Measurements from ENCODE around the gene NXPH3.
A peak's percentile ranks its signal among the peaks of the same experiment; 100 is the strongest.
"Not testable (repeated sequence)": the region's sequence is repeated elsewhere in the genome, so short reads cannot be mapped to it uniquely, and the experiment has no call there.

NXPH3 gene

GRCh38 chr17:49575679-49576087, at the start of gene NXPH3:
NXPH3 (plus strand) TSS chr17:49575871; CDS start chr17:49576220, 349 bp downstream.
- peak; percentile 33 to 62 for DNase-seq (ENCODE audit: low read depth in 1 of 2, low spot score in 1 of 2)

- DNase-seq (ENCODE audit: low read depth in 1 of 2, low spot score in 1 of 2) = no peak
These were observed 47.6 kb upstream of the NXPH3 start for GRCh38 chr17:49527927-49528651.

GRCh38 chr17:49528966-49529365, 46.7 kb upstream of the NXPH3 start:
- no peak for DNase-seq (ENCODE audit: low read depth in 1 of 2, low spot score in 1 of 2)

GRCh38 chr17:49530118-49530517, 45.6 kb upstream of the NXPH3 start:
- no peak for DNase-seq (ENCODE audit: low read depth in 1 of 2, low spot score in 1 of 2)

- DNase-seq (ENCODE audit: low read depth in 1 of 2, low spot score in 1 of 2) = no peak
These were observed 31.8 kb upstream of the NXPH3 start for GRCh38 chr17:49543860-49544259.

GRCh38 chr17:49545007-49545660, 30.5 kb upstream of the NXPH3 start:
- DNase-seq (ENCODE audit: low read depth in 1 of 2, low spot score in 1 of 2) = no peak

GRCh38 chr17:49545806-49546545, 29.7 kb upstream of the NXPH3 start:
- DNase-seq (ENCODE audit: low read depth in 1 of 2, low spot score in 1 of 2) = no peak

- no peak for DNase-seq (ENCODE audit: low read depth in 1 of 2, low spot score in 1 of 2)
These were observed 28.8 kb upstream of the NXPH3 start for GRCh38 chr17:49546546-49547535.

GRCh38 chr17:49547566-49547965, 28.1 kb upstream of the NXPH3 start:
- DNase-seq (ENCODE audit: low read depth in 1 of 2, low spot score in 1 of 2) = no peak

- DNase-seq (ENCODE audit: low read depth in 1 of 2, low spot score in 1 of 2) = no peak
These were observed 27.6 kb upstream of the NXPH3 start for GRCh38 chr17:49548051-49548505.

- no peak for DNase-seq (ENCODE audit: low read depth in 1 of 2, low spot score in 1 of 2)
These were observed 27.0 kb upstream of the NXPH3 start for GRCh38 chr17:49548506-49549310.

GRCh38 chr17:49549311-49549605, 26.4 kb upstream of the NXPH3 start:
- DNase-seq (ENCODE audit: low read depth in 1 of 2, low spot score in 1 of 2) = no peak

- no peak for DNase-seq (ENCODE audit: low read depth in 1 of 2, low spot score in 1 of 2)
These were observed 25.7 kb upstream of the NXPH3 start for GRCh38 chr17:49549691-49550678.

GRCh38 chr17:49550764-49551163, 24.9 kb upstream of the NXPH3 start:
- not testable (repeated sequence) for DNase-seq (ENCODE audit: low read depth in 1 of 2, low spot score in 1 of 2)

GRCh38 chr17:49551221-49552069, 24.2 kb upstream of the NXPH3 start:
- no peak for DNase-seq (ENCODE audit: low read depth in 1 of 2, low spot score in 1 of 2)

- no peak for DNase-seq (ENCODE audit: low read depth in 1 of 2, low spot score in 1 of 2)
These were observed 23.5 kb upstream of the NXPH3 start for GRCh38 chr17:49552070-49552751.

GRCh38 chr17:49553676-49554335, 21.9 kb upstream of the NXPH3 start:
- no peak for DNase-seq (ENCODE audit: low read depth in 1 of 2, low spot score in 1 of 2)

Data from stimulated activated CD4-positive, alpha-beta T cell treated with anti-CD3 and anti-CD28 coated beads, Interleukin-15, amount 100 ng/mL, for 1 hour (primary cell).